ENCODE data around the gene VIPR2.

VIPR2 gene

GRCh38 chr7:159030490-159031134 lies 114.1 kb downstream of the VIPR2 start:
- no peaks in the 10 kb centered on the region for H3F3A ChIP-seq (ENCODE audit: insufficient read depth, low read length)
- H3K4me1 ChIP-seq (ENCODE audit: low read length) = no peaks in the 10 kb centered on the region
- H3K9ac ChIP-seq (ENCODE audit: low read length) = peak overlapping the region; percentile 28; the same call in 1 of the 2 replicates
- H3K79me2 ChIP-seq (ENCODE audit: low read length) = no peaks in the 10 kb centered on the region
- H3K9me3 ChIP-seq (replicated peaks; ENCODE audit: insufficient read depth, low read length) = no peaks in the 10 kb centered on the region
- no peaks in the 10 kb centered on the region for H3K9me2 ChIP-seq (replicated peaks; ENCODE audit: insufficient read depth, low read length)
- no peak overlapping the region for H3K27ac ChIP-seq (ENCODE audit: low read length)
- peak overlapping the region; percentile 51 for H3K4me3 ChIP-seq (ENCODE audit: low read length)
- H2AFZ ChIP-seq (ENCODE audit: low read length) = peak overlapping the region; percentile 51
- peak; percentile 41 for DNase-seq
- no peak for TF ChIP-seq EZH2 (optimal IDR thresholded peaks at IDR 0.05; ENCODE audit: low read depth, low read length)
- TF ChIP-seq EZH2phosphoT487 (IDR thresholded peaks at IDR 0.05; ENCODE audit: low read length) = no peak
- TF ChIP-seq CTCF (IDR thresholded peaks at IDR 0.05; ENCODE audit: low read length) = peak; percentile 34
- peak overlapping the region; percentile 80 for H3K4me2 ChIP-seq (ENCODE audit: low read depth, low read length)
- H3K36me3 ChIP-seq (replicated peaks; ENCODE audit: insufficient read depth, low read length) = no peaks in the 10 kb centered on the region
- no peaks in the 10 kb centered on the region for H4K20me1 ChIP-seq (ENCODE audit: insufficient read depth, low read length)
- H3K27me3 ChIP-seq (replicated peaks; ENCODE audit: insufficient read depth, low read length) = peaks cover 3% of the 10 kb centered on the region; the same call in 1 of the 2 replicates

GRCh38 chr7:159028508-159029401 lies 115.9 kb downstream of the VIPR2 start:
- Histone ChIP-seq H3K9me2 (replicated peaks; ENCODE audit: insufficient read depth, low read length) (no peaks in the 10 kb centered on the region), H3K4me1 (ENCODE audit: low read length) (no peaks in the 10 kb centered on the region), H3K27ac (ENCODE audit: low read length) (no peak overlapping the region), H3K4me3 (ENCODE audit: low read length) (no peak overlapping the region), H3K27me3 (replicated peaks; ENCODE audit: insufficient read depth, low read length) (peaks cover 6% of the 10 kb centered on the region; the same call in 1 of the 2 replicates), H3F3A (ENCODE audit: insufficient read depth, low read length) (no peaks in the 10 kb centered on the region), H3K9me3 (replicated peaks; ENCODE audit: insufficient read depth, low read length) (no peaks in the 10 kb centered on the region), H4K20me1 (ENCODE audit: insufficient read depth, low read length) (no peaks in the 10 kb centered on the region), H2AFZ (ENCODE audit: low read length) (no peak overlapping the region), H3K79me2 (ENCODE audit: low read length) (no peaks in the 10 kb centered on the region), H3K4me2 (ENCODE audit: low read depth, low read length) (no peak overlapping the region), H3K9ac (ENCODE audit: low read length) (no peak overlapping the region), H3K36me3 (replicated peaks; ENCODE audit: insufficient read depth, low read length) (no peaks in the 10 kb centered on the region)
- TF ChIP-seq CTCF (IDR thresholded peaks at IDR 0.05; ENCODE audit: low read length) = no peak
- no peak for TF ChIP-seq EZH2phosphoT487 (IDR thresholded peaks at IDR 0.05; ENCODE audit: low read length)
- no peak for TF ChIP-seq EZH2 (optimal IDR thresholded peaks at IDR 0.05; ENCODE audit: low read depth, low read length)
- no peak for DNase-seq

- H3K9me2 ChIP-seq (replicated peaks; ENCODE audit: insufficient read depth, low read length) = no peaks in the 10 kb centered on the region
- no peak overlapping the region for H3K27ac ChIP-seq (ENCODE audit: low read length)
- H3K36me3 ChIP-seq (replicated peaks; ENCODE audit: insufficient read depth, low read length) = no peaks in the 10 kb centered on the region
- H3K4me3 ChIP-seq (ENCODE audit: low read length) = no peak overlapping the region
- TF ChIP-seq EZH2phosphoT487 (IDR thresholded peaks at IDR 0.05; ENCODE audit: low read length) = no peak
- H3K4me1 ChIP-seq (ENCODE audit: low read length) = no peaks in the 10 kb centered on the region
- no peak overlapping the region for H3K4me2 ChIP-seq (ENCODE audit: low read depth, low read length)
- no peaks in the 10 kb centered on the region for H3K79me2 ChIP-seq (ENCODE audit: low read length)
- no peak overlapping the region for H2AFZ ChIP-seq (ENCODE audit: low read length)
- no peaks in the 10 kb centered on the region for H3F3A ChIP-seq (ENCODE audit: insufficient read depth, low read length)
- H4K20me1 ChIP-seq (ENCODE audit: insufficient read depth, low read length) = no peaks in the 10 kb centered on the region
- H3K27me3 ChIP-seq (replicated peaks; ENCODE audit: insufficient read depth, low read length) = peaks cover 6% of the 10 kb centered on the region; the same call in 1 of the 2 replicates
- no peak overlapping the region for H3K9ac ChIP-seq (ENCODE audit: low read length)
- H3K9me3 ChIP-seq (replicated peaks; ENCODE audit: insufficient read depth, low read length) = no peaks in the 10 kb centered on the region
- DNase-seq = no peak
Observed at GRCh38 chr7:159027789-159028507, 116.7 kb downstream of the VIPR2 start.

Measured in MM.1S (cell line).